WTC11 (cell line): ENCODE data around the gene ADAM30. TPM values are rescaled to one million over a fixed set of nuclear protein-coding genes. Genes with fewer than 3 reads are reported as not detected.

Source experiments
- ATAC-seq: fragments of 200-7000 bp; cut with Tn5 transposase; 2 replicates; pipeline ENCODE4 v1.10.0; 2021; ENCODE audit warnings: mild to moderate bottlenecking, moderate library complexity
- CTCF ChIA-PET: fragments of 300-600 bp; sonication (Branson Sonifier 250); formaldehyde crosslinking; loops from one replicate; lab custom pipeline; 2021; ENCODE audit warnings: antibody characterized with exemption; lab: Charles Lee
- POLR2A ChIA-PET: fragments of 350-600 bp; sonication (Branson Sonifier 250); formaldehyde crosslinking; loops from one replicate; lab custom pipeline; 2021; ENCODE audit warnings: antibody characterized with exemption; lab: Charles Lee
- DNase-seq: peaks from one replicate; pipeline ENCODE4 v3.0.0; 2021; ENCODE audit warnings: low spot score
- H3K27ac Mint-ChIP-seq: 2 replicates; pipeline ENCODE4 v1.8.0; 2021; ENCODE audit warnings: mixed read lengths
- H3K27me3 Mint-ChIP-seq: 2 replicates; pipeline ENCODE4 v1.8.0; 2021; ENCODE audit warnings: low read depth, mild to moderate bottlenecking, moderate library complexity, mixed read lengths
- H3K36me3 Mint-ChIP-seq: 2 replicates; pipeline ENCODE4 v1.8.0; 2021; ENCODE audit warnings: mixed read lengths
- H3K4me1 Mint-ChIP-seq: 2 replicates; pipeline ENCODE4 v1.8.0; 2022; ENCODE audit warnings: mixed read lengths
- H3K4me3 Mint-ChIP-seq: 2 replicates; pipeline ENCODE4 v1.8.0; 2021; ENCODE audit warnings: mild to moderate bottlenecking, moderate library complexity, mixed read lengths
- H3K9me3 Mint-ChIP-seq: 2 replicates; pipeline ENCODE4 v1.8.0; 2021; ENCODE audit warnings: mixed read lengths
- AFF4 ChIP-seq: sonication (generic); formaldehyde crosslinking; IDR thresholded peaks from 2 replicates; pipeline ENCODE4 v1.8.1; 2023; ENCODE audit warnings: mild to moderate bottlenecking, missing genetic modification reagents, borderline replicate concordance
- CREM ChIP-seq: sonication (generic); formaldehyde crosslinking; IDR thresholded peaks from 2 replicates; pipeline ENCODE4 v1.8.1; 2022; ENCODE audit warnings: mild to moderate bottlenecking, missing genetic modification reagents, moderate library complexity
- EMX1 ChIP-seq: fragments of 250-450 bp; sonication (Bioruptor Pico); IDR thresholded peaks from 2 replicates; pipeline ENCODE4 v1.8.0; 2021; ENCODE audit warnings: mild to moderate bottlenecking
- JAZF1 ChIP-seq: fragments of 250-450 bp; sonication (Bioruptor Pico); IDR thresholded peaks from 2 replicates; pipeline ENCODE4 v1.9.0; 2021; ENCODE audit warnings: moderate library complexity, mild to moderate bottlenecking, inconsistent platforms
- JUN ChIP-seq: sonication (generic); formaldehyde crosslinking; IDR thresholded peaks from 2 replicates; pipeline ENCODE4 v1.8.0; 2023; ENCODE audit warnings: mild to moderate bottlenecking, missing genetic modification reagents
- RELA ChIP-seq: sonication (generic); formaldehyde crosslinking; IDR thresholded peaks from 2 replicates; pipeline ENCODE4 v1.8.1; 2022; ENCODE audit warnings: missing genetic modification reagents, mild to moderate bottlenecking, borderline replicate concordance
- ZNF219 ChIP-seq: sonication (generic); formaldehyde crosslinking; IDR thresholded peaks from 2 replicates; pipeline ENCODE4 v1.8.0; 2023; ENCODE audit warnings: missing genetic modification reagents, mild to moderate bottlenecking, borderline replicate concordance
- ZNF232 ChIP-seq: sonication (generic); formaldehyde crosslinking; IDR thresholded peaks from 2 replicates; pipeline ENCODE4 v1.8.0; 2022; ENCODE audit warnings: mild to moderate bottlenecking, missing genetic modification reagents
- ZNF396 ChIP-seq: fragments of 250-450 bp; sonication (Bioruptor Pico); IDR thresholded peaks from 2 replicates; pipeline ENCODE4 v1.8.0; 2021; ENCODE audit warnings: mild to moderate bottlenecking, moderate library complexity, borderline replicate concordance
- ZNF671 ChIP-seq: fragments of 250-450 bp; sonication (Bioruptor Pico); IDR thresholded peaks from 2 replicates; pipeline ENCODE4 v1.8.0; 2021; ENCODE audit warnings: mild to moderate bottlenecking
- total RNA-seq: library from RNA; stranded (reverse); gene quantifications from 3 replicates; pipeline ENCODE4 v1.2.3, GENCODE V29; 2021
- TF ChIP-seq, protein P1 (sequence below): sonication (generic); formaldehyde crosslinking; IDR thresholded peaks from 2 replicates; pipeline ENCODE4 v1.8.0; 2023; ENCODE audit warnings: mild to moderate bottlenecking, missing genetic modification reagents
- TF ChIP-seq, protein P2 (sequence below): sonication (generic); formaldehyde crosslinking; conservative IDR thresholded peaks from 2 replicates; pipeline ENCODE4 v1.8.1; 2023; ENCODE audit warnings: mild to moderate bottlenecking, low read depth, missing genetic modification reagents, moderate library complexity

The ADAM30 gene
- total RNA-seq, 1 experiment from 2014 or later = not detected

DNA sequence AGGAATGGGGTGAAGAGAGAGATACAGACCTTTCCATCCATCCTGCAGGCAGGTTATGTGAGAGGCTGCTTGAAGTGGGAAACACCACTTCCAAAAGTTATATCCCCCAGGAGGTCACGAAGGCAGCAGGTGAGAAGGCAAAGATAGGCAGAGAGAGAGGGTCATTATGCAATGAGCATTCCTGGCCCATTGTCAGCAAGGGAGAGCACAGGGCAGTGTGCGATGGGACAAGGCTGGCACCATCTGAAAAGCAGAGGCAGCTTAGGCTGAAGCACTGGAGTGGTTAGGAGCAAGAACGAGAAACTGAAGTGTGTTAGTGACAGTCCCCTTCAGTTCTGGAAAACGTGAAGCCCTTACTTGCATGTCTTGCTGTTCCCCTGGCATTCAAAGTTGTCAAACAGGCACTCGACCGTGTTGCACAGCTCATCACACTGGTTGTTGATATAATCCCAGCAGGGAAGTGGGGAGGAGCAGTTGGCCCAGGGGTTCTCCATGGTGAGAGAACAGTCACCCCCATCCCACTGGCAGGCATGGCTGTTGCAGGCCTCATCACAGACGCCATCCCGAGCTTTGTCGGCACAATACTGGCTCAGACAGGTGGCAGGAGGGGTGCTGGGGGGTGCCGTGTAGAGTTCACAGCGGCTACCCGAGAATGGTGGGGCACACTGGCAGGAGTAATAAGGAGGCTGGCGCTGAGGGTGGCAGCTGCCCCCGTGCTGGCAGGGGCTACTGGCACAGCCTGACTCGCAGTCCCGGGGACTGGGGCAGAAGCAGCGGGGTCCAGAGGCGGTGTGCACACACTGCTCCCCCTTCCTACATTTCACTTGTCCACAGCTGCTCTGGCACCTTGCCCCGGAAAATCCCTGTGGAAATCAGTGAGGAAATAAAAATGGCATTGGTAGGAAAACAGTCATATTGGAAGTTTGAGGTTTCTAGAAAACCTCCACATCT is 28.9 kb upstream of the ADAM30 start (continued):
- TF ChIP-seq, protein P1, sequence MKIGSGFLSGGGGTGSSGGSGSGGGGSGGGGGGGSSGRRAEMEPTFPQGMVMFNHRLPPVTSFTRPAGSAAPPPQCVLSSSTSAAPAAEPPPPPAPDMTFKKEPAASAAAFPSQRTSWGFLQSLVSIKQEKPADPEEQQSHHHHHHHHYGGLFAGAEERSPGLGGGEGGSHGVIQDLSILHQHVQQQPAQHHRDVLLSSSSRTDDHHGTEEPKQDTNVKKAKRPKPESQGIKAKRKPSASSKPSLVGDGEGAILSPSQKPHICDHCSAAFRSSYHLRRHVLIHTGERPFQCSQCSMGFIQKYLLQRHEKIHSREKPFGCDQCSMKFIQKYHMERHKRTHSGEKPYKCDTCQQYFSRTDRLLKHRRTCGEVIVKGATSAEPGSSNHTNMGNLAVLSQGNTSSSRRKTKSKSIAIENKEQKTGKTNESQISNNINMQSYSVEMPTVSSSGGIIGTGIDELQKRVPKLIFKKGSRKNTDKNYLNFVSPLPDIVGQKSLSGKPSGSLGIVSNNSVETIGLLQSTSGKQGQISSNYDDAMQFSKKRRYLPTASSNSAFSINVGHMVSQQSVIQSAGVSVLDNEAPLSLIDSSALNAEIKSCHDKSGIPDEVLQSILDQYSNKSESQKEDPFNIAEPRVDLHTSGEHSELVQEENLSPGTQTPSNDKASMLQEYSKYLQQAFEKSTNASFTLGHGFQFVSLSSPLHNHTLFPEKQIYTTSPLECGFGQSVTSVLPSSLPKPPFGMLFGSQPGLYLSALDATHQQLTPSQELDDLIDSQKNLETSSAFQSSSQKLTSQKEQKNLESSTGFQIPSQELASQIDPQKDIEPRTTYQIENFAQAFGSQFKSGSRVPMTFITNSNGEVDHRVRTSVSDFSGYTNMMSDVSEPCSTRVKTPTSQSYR (CRISPR knock-in tag) = no peak
- TF ChIP-seq AFF4 (CRISPR knock-in tag) = no peak

DNA sequence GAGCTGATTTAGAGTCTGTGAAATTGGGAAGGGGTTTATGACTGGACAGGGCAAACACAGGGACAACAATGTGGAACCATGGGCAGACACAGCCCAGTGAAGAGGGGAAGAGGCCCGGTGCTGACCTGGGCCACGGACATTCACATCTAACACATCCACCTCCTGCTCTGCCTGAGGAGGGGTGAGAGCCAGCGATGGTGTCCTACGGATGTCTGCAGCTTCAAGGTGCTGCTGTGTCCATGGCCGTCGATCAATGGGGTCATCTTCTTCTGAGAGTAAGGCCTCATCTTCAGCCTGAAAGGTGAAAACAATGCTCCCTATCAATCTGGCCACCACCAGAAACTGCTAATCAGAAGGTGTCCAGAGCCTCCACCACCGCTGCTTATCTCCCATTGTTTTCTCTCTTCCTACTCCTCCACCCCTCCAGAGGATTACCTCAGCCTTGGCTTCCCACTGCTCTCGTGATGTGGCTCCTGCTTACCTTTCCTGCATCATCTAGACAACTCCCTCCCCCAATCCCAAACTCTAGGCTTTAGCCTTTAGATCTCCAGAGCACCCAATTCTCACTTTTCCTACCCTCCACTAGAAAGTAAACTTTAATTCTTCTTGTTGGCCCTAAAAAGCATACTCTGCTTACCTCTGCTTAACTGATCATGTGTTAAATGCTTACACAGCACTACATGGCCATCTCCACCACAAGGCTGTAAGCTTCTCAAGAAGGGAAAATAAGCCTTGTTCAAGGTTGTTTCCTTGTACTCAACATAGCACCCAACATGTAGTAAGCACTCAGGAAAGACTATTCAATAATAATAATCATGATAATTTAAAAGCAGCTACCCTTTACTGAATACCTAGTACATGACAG is 24.0 kb upstream of the ADAM30 start:
- no peaks in the 10 kb centered on the region for H3K4me1 Mint-ChIP-seq
- H3K36me3 Mint-ChIP-seq = peaks cover 62% of the 10 kb centered on the region
- no peaks in the 10 kb centered on the region for H3K9me3 Mint-ChIP-seq
- no peak overlapping the region for H3K27ac Mint-ChIP-seq
- DNase-seq (no peak), ATAC-seq (no peak)
- H3K27me3 Mint-ChIP-seq = no peaks in the 10 kb centered on the region
- CTCF ChIA-PET = interaction anchor here (1.4 kb wide), 1 partner anchor 33 kb away, joined by 3 read pairs; no protein-coding TSS in a partner anchor
- H3K4me3 Mint-ChIP-seq = no peak overlapping the region
- TF ChIP-seq JUN (CRISPR knock-in tag) (no peak), CREM (CRISPR knock-in tag) (no peak)
- POLR2A ChIA-PET = no interaction called here

GRCh38 chr1:119919241-119919640 is 22.9 kb upstream of the ADAM30 start:
- CTCF ChIA-PET = no interaction called here
- no peak overlapping the region for H3K27ac Mint-ChIP-seq
- no peak for DNase-seq
- no peaks in the 10 kb centered on the region for H3K9me3 Mint-ChIP-seq
- H3K36me3 Mint-ChIP-seq = peaks cover 66% of the 10 kb centered on the region
- no peaks in the 10 kb centered on the region for H3K27me3 Mint-ChIP-seq
- no peaks in the 10 kb centered on the region for H3K4me1 Mint-ChIP-seq
- no peak for ATAC-seq
- POLR2A ChIA-PET = no interaction called here
- H3K4me3 Mint-ChIP-seq = no peak overlapping the region
- no peak for TF ChIP-seq ZNF219 (CRISPR knock-in tag)
- TF ChIP-seq, protein P1 (CRISPR knock-in tag) = no peak
- no peak for TF ChIP-seq AFF4 (CRISPR knock-in tag)
- TF ChIP-seq ZNF232 = no peak
- no peak for TF ChIP-seq JAZF1 (CRISPR knock-in tag)
- no peak for TF ChIP-seq EMX1 (CRISPR knock-in tag)
- TF ChIP-seq ZNF671 (CRISPR knock-in tag) = no peak
- no peak for TF ChIP-seq RELA (CRISPR knock-in tag)
- TF ChIP-seq ZNF396 (CRISPR knock-in tag) = no peak
- TF ChIP-seq, protein P2, sequence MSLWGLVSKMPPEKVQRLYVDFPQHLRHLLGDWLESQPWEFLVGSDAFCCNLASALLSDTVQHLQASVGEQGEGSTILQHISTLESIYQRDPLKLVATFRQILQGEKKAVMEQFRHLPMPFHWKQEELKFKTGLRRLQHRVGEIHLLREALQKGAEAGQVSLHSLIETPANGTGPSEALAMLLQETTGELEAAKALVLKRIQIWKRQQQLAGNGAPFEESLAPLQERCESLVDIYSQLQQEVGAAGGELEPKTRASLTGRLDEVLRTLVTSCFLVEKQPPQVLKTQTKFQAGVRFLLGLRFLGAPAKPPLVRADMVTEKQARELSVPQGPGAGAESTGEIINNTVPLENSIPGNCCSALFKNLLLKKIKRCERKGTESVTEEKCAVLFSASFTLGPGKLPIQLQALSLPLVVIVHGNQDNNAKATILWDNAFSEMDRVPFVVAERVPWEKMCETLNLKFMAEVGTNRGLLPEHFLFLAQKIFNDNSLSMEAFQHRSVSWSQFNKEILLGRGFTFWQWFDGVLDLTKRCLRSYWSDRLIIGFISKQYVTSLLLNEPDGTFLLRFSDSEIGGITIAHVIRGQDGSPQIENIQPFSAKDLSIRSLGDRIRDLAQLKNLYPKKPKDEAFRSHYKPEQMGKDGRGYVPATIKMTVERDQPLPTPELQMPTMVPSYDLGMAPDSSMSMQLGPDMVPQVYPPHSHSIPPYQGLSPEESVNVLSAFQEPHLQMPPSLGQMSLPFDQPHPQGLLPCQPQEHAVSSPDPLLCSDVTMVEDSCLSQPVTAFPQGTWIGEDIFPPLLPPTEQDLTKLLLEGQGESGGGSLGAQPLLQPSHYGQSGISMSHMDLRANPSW (CRISPR knock-in tag) = no peak
